GM19467 (cell line): Measurements from ENCODE around the gene LINC00305.

Experiments used
- ATAC-seq: cut with Tn5 transposase; IDR thresholded peaks from one replicate; pipeline ENCODE4 v1.9.1; 2021; ENCODE audit warnings: mild to moderate bottlenecking, moderate library complexity; ENCODE audit not compliant: unreplicated experiment

The LINC00305 gene

GRCh38 chr18:64148988-64149387, at the start of gene LINC00305:
Gene LINC00305, minus strand, starts transcription at chr18:64149088.
- no peak for ATAC-seq

GRCh38 chr18:64191069-64191468, 42.2 kb upstream of the LINC00305 start:
- ATAC-seq = no peak

- ATAC-seq = no peak
Measured at GRCh38 chr18:64185987-64186386, 37.1 kb upstream of the LINC00305 start.

- ATAC-seq = no peak
Measured at GRCh38 chr18:64183665-64184064, 34.8 kb upstream of the LINC00305 start.

GRCh38 chr18:64180617-64181016, 31.7 kb upstream of the LINC00305 start:
- no peak for ATAC-seq

- no peak for ATAC-seq
Measured at GRCh38 chr18:64180171-64180570, 31.3 kb upstream of the LINC00305 start.

- no peak for ATAC-seq
Measured at GRCh38 chr18:64179556-64180080, 30.7 kb upstream of the LINC00305 start.

GRCh38 chr18:64178860-64179259, 30.0 kb upstream of the LINC00305 start:
- no peak for ATAC-seq

- no peak for ATAC-seq
Measured at GRCh38 chr18:64175432-64175831, 26.5 kb upstream of the LINC00305 start.

GRCh38 chr18:64171576-64171975, 22.7 kb upstream of the LINC00305 start:
- no peak for ATAC-seq

GRCh38 chr18:64167408-64167925, 18.6 kb upstream of the LINC00305 start:
- no peak for ATAC-seq

GRCh38 chr18:64165906-64166305, 17.0 kb upstream of the LINC00305 start:
- ATAC-seq = no peak

- no peak for ATAC-seq
Measured at GRCh38 chr18:64164883-64165282, 16.0 kb upstream of the LINC00305 start.

GRCh38 chr18:64149916-64150438, 1.1 kb upstream of the LINC00305 start:
- ATAC-seq = no peak

- no peak for ATAC-seq
Measured at GRCh38 chr18:64142904-64143303, 6.0 kb downstream of the LINC00305 start.

- no peak for ATAC-seq
Measured at GRCh38 chr18:64137914-64138313, 11.0 kb downstream of the LINC00305 start.

GRCh38 chr18:64134044-64134747, 14.7 kb downstream of the LINC00305 start:
- no peak for ATAC-seq

GRCh38 chr18:64132871-64133270, 16.0 kb downstream of the LINC00305 start:
- no peak for ATAC-seq

GRCh38 chr18:64131314-64131713, 17.6 kb downstream of the LINC00305 start:
- no peak for ATAC-seq

GRCh38 chr18:64127172-64127571, 21.7 kb downstream of the LINC00305 start:
- ATAC-seq = no peak

GRCh38 chr18:64119916-64120315, 29.0 kb downstream of the LINC00305 start:
- no peak for ATAC-seq

- no peak for ATAC-seq
Measured at GRCh38 chr18:64118406-64118805, 30.5 kb downstream of the LINC00305 start.
